Heart left ventricle (tissue), 16 donors: ENCODE measurements around the gene BLID. TPM values are rescaled to one million over a fixed set of nuclear protein-coding genes. Genes with fewer than 3 reads are reported as not detected.
A peak's percentile ranks its signal among the peaks of the same experiment; 100 is the strongest.

Experiments
- ATAC-seq, 4 donors: fragments of 200-7000 bp; cut with Tn5 transposase; one replicate each; pipeline ENCODE4 v1.9.1; 2020 to 2022; ENCODE audit warnings: moderate library complexity in 4 of 4, mild to moderate bottlenecking in 3 of 4, moderate number of reproducible peaks in 1 of 4
- DNase-seq, 5 donors: peaks; one replicate each; pipeline ENCODE4 v3.0.0-alpha.2; 2020
- H3K27ac ChIP-seq, 12 donors: fragments of 200-600 bp; sonication (generic) in 4 of 12; one replicate each; pipeline versions ENCODE4 v1.5.0 to v1.8.0; 2016 to 2022; ENCODE audit warnings: mild to moderate bottlenecking in 2 of 12
- H3K27me3 ChIP-seq, 9 donors: fragments of 200-600 bp; sonication (generic) in 2 of 9; one replicate each; pipeline versions ENCODE4 v1.5.1 to v1.8.0; 2016 to 2022; ENCODE audit warnings: mild to moderate bottlenecking in 3 of 9
- H3K36me3 ChIP-seq, 9 donors: fragments of 200-600 bp; sonication (generic) in 2 of 9; one replicate each; pipeline versions ENCODE4 v1.5.0 to v1.8.0; 2018 to 2022; ENCODE audit warnings: mild to moderate bottlenecking in 2 of 9
- H3K4me1 ChIP-seq, 12 donors: fragments of 200-600 bp; sonication (generic) in 4 of 12; one replicate each; pipeline versions ENCODE4 v1.5.0 to v1.8.0; 2016 to 2022; ENCODE audit warnings: mild to moderate bottlenecking in 3 of 12
- H3K4me3 ChIP-seq, 12 donors: fragments of 200-600 bp; sonication (generic) in 4 of 12; one replicate each; pipeline versions ENCODE4 v1.5.0 to v1.8.0; 2017 to 2022; ENCODE audit warnings: mild to moderate bottlenecking in 9 of 12, moderate library complexity in 4 of 12
- H3K9me3 ChIP-seq, 12 donors: fragments of 200-600 bp; sonication (generic) in 4 of 12; one replicate each; pipeline versions ENCODE4 v1.5.0 to v1.8.0; 2016 to 2022; ENCODE audit warnings: mild to moderate bottlenecking in 1 of 12
- CTCF ChIP-seq, 12 donors: fragments of 200-600 bp; sonication (generic) in 4 of 12; IDR thresholded peaks; one replicate each; pipeline versions ENCODE4 v1.5.0 to v1.8.0; 2018 to 2022; ENCODE audit warnings: antibody characterized with exemption in 12 of 12, mild to moderate bottlenecking in 5 of 12
- POLR2A ChIP-seq, 2 donors: fragments of 450-650 bp; IDR thresholded peaks; one replicate each; pipeline ENCODE4 v1.6.1; 2017; ENCODE audit warnings: antibody characterized with exemption in 2 of 2, mild to moderate bottlenecking in 2 of 2, moderate library complexity in 2 of 2
- WGBS, 4 donors: extraction: QIAGEN DNeasy Blood & Tissue Kit in 2 of 4; methylation state at CpG; one replicate each; pipeline versions ENCODE4 v1.1.5 to v1.1.7; 2013 to 2018; 5-methylcytosine and 5-hydroxymethylcytosine counted together
- intact Hi-C, 10 donors: fragments of 100-400 bp; cut with DNase I; formaldehyde crosslinking; loops; one replicate each; pipeline versions ENCODE4 v1.11.1 to v1.14.2; 2022
- polyA plus RNA-seq, 2 donors: library from polyadenylated mRNA; stranded (reverse); fragments of 200-250 nt; gene quantifications; one replicate each; pipeline ENCODE4 v1.2.3, GENCODE V29; 2013
- total RNA-seq, 9 donors: library from RNA; depleted of rRNA in 2 of 9; stranded (reverse); fragments of >200 nt in 2 of 9; fragmentation: NEBNext Ultra II Directional in 3 of 9; extraction: Animal tissue kit (Norgen Biotek cat#: 25700) in 3 of 9; gene quantifications; one replicate each; pipeline versions ENCODE4 v1.1.0 to v1.2.4, GENCODE V29; 2016 to 2023
- donor health status: ischemic (EF 13 %, LVEDD 7.1; RV severe dilation, severe dysfunction).
- donor health status: healthy with polysubstance abuse.
- donor health status: DM: no; HTN: yes; CAD: no.
- donor health status: DM: no; HTN: no; CAD: no.
- donor health status: ischemic (EF 25% LVEDD 6.9; RV normal size, moderate dysfunction).
- donor health status: ischemic (EF 25% LVEDD 5.7; RV mildly dilated, moderate dysfunction).
- donor health status: healthy.
- donor health status: DM: yes; HTN: yes; CAD: no.
- donor health status: ischemic (EF 35%, LVEDD 5.7; RV mildly dilated, moderate dysfunction).
- donor health status: nonischemic (EF 11% LVEDD 7.7; RV severe dilation, severe dysfunction).
- donor health status: DM: yes; HTN: yes; CAD: no.
- donor health status: PGD.
- donor health status: ischemic (EF 29% LVEDD 5.4; RV normal size, mild dysfunction).
- donor health status: nonischemic (EF 23%, LVEDD 6.1; RV moderate dilation, normal function).

The BLID gene
- total and polyA plus RNA-seq, 11 donors: not detected

- Histone ChIP-seq H3K36me3 (no peaks in the 10 kb centered on the region), H3K27ac (peak overlapping the region in 10 of 12 donors; percentile 33 to 85 (median 63)), H3K9me3 (no peaks in the 10 kb centered on the region), H3K27me3 (peaks cover 0 to under 1% (median 0%) of the 10 kb centered on the region in 9 donors), H3K4me1 (peaks cover 0 to 35% (median 12%) of the 10 kb centered on the region in 12 donors), H3K4me3 (no peak overlapping the region)
- DNase-seq: no peak
- ATAC-seq: peak in 3 of 4 donors; percentile 23 to 45 (median 44)
- TF ChIP-seq CTCF (IDR thresholded peaks at IDR 0.05) (no peak), POLR2A (IDR thresholded peaks at IDR 0.05) (no peak)
- intact Hi-C loops: loop anchor here in 9 of 10 donors (5.0 to 10.0 kb wide), 7 partner anchors 82 to 398 kb away; no protein-coding TSS in a partner anchor
- 40 to 53% (median 43%) methylated on average over 3 of the region's 3 CpGs for WGBS, 4 donors
Observed at GRCh38 chr11:122107045-122107444, 9.0 kb downstream of the BLID start.

- intact Hi-C loops: loop anchor here in 9 of 10 donors (5.0 to 10.0 kb wide), 7 partner anchors 80 to 400 kb away; no protein-coding TSS in a partner anchor
- 75 to 83% (median 79%) methylated on average over 8 of the region's 8 CpGs for WGBS, 4 donors
- Histone ChIP-seq H3K36me3 (no peaks in the 10 kb centered on the region), H3K4me1 (peaks cover 0 to 35% (median 14%) of the 10 kb centered on the region in 12 donors), H3K4me3 (no peak overlapping the region), H3K27me3 (peaks cover 0 to 6% (median 0%) of the 10 kb centered on the region in 9 donors), H3K27ac (peak overlapping the region in 3 of 12 donors; percentile 2 to 21 (median 6)), H3K9me3 (no peaks in the 10 kb centered on the region)
- DNase-seq (peak in 1 of 5 donors; percentile 24), ATAC-seq (no peak)
- TF ChIP-seq POLR2A (IDR thresholded peaks at IDR 0.05): no peak
Observed at GRCh38 chr11:122105044-122105758, 10.8 kb downstream of the BLID start.

- H3K4me3 ChIP-seq: no peak overlapping the region
- DNase-seq (no peak), ATAC-seq (no peak)
- peak overlapping the region in 4 of 12 donors; percentile 0 to 21 (median 4) for H3K27ac ChIP-seq
- H3K9me3 ChIP-seq: no peaks in the 10 kb centered on the region
- H3K27me3 ChIP-seq: peaks cover 0 to 15% (median 0%) of the 10 kb centered on the region in 9 donors
- 29 to 65% (median 46%) methylated on average over 1 of the region's 1 CpG for WGBS, 4 donors
- H3K36me3 ChIP-seq: no peaks in the 10 kb centered on the region
- TF ChIP-seq POLR2A (IDR thresholded peaks at IDR 0.05) (no peak), CTCF (IDR thresholded peaks at IDR 0.05) (no peak)
- intact Hi-C loops: loop anchor here (5.0 to 10.0 kb wide), 13 partner anchors 80 to 447 kb away; no protein-coding TSS in a partner anchor
- peaks cover 0 to 35% (median 14%) of the 10 kb centered on the region in 12 donors for H3K4me1 ChIP-seq
Observed at GRCh38 chr11:122104341-122104740, 11.7 kb downstream of the BLID start.

- Histone ChIP-seq H3K27ac (peak overlapping the region in 1 of 12 donors; percentile 7), H3K4me1 (peaks cover 0 to 30% (median 11%) of the 10 kb centered on the region in 12 donors), H3K4me3 (no peak overlapping the region), H3K9me3 (no peaks in the 10 kb centered on the region), H3K36me3 (no peaks in the 10 kb centered on the region), H3K27me3 (peaks cover 0 to 19% (median 0%) of the 10 kb centered on the region in 9 donors)
- ATAC-seq (no peak), DNase-seq (no peak)
- TF ChIP-seq POLR2A (IDR thresholded peaks at IDR 0.05) (no peak), CTCF (IDR thresholded peaks at IDR 0.05) (no peak)
- intact Hi-C loops: loop anchor here (2.0 to 10.0 kb wide), 14 partner anchors 79 to 447 kb away; no protein-coding TSS in a partner anchor
- 82 to 96% (median 93%) methylated on average over 4 of the region's 4 CpGs for WGBS, 4 donors
Observed at GRCh38 chr11:122103726-122104125, 12.3 kb downstream of the BLID start.
